GM19438 (cell line): ENCODE results near the gene COX19.

Experiments used
- ATAC-seq: cut with Tn5 transposase; IDR thresholded peaks from one replicate; pipeline ENCODE4 v1.9.1; 2021; ENCODE audit warnings: low read depth; ENCODE audit not compliant: unreplicated experiment

The COX19 gene, protein sequence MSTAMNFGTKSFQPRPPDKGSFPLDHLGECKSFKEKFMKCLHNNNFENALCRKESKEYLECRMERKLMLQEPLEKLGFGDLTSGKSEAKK

DNA sequence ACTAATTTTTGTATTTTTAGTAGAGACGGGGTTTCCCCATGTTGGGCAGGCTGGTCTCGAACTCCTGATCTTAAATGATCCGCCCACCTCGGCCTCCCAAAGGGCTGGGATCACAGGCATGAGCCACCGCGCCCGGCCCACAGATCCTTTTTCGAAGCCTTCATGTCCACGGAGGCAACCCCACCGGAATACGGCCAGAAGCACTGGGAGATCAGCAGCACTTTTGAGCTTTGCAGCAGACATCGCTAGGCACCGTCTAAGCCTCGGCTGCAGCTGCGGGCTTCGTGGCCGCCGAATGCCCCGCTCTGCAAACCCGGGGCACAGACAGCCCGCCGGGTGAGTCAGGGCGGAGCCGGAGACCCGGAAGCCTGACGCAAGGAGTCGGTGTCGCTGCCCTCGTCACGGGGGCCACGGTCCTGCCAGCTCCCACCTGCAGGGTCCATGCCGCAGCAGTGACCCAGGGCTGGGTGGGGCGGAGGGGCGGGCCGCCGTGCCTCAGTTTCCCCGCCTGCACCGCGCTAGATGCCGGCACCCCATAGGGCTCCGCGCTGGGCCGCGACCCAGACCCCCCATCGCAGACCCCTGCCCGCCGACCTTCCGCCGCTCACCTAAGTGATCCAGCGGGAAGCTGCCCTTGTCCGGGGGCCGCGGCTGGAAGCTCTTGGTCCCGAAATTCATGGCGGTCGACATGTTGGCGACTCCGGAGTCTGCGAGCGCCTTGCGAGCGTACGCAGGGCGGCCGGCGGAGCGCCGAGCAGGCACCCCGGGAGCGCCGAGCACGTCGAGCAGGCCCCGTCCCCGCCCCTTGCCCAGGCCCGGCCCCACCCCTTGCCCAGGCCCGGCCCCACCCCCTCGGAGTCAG lies at the start of gene COX19:
Gene COX19, minus strand, starts transcription at position 730 of the 862 bp plus-strand sequence. Its CDS starts 40 bp downstream, at position 690.
- ATAC-seq, result peak; percentile 71

- ATAC-seq, result peak; percentile 66
Observed at GRCh38 chr7:1024331-1024841, 49.0 kb upstream of the COX19 start.

GRCh38 chr7:1022801-1023465 lies 47.6 kb upstream of the COX19 start:
- ATAC-seq, result no peak

DNA sequence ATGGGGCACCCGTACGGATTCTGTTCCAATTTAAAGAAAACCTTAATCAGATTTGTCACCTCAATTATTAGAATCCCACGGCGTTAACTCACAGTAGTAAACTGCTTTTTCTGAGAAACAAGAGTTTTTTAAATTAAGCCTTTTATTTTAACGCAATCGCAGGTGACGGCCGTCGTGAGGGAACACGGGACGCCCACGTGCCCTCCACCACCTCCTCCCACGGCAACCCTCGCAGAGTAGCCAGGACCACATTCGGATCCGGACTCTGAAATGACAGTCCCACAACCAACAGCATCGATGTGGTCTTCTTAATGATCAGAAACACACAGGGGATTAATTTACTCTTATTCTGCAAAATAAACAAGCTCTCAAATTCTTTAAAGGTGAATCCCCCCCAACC lies 47.0 kb upstream of the COX19 start:
- ATAC-seq, result no peak

- no peak for ATAC-seq
Observed at GRCh38 chr7:1021931-1022330, 46.6 kb upstream of the COX19 start.

DNA sequence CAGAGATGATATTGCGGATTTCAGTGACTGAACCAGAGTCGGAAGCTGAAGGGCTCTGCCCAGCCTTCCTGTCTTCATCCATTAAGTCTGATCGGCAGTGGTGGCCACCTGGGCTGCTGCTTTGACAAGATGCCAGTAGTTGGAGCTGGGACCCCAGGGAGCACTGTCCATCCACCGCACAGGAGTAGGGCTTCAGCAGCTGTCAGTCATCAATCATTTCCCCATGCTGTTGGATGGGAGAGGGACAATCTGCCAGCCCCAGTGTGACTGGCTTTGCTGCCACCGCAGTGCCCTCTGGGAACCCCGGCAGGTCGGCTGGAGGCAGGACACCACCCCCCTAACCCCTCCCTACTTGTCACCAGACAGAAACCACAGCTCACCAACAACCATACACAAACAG lies 46.0 kb upstream of the COX19 start:
- no peak for ATAC-seq

DNA sequence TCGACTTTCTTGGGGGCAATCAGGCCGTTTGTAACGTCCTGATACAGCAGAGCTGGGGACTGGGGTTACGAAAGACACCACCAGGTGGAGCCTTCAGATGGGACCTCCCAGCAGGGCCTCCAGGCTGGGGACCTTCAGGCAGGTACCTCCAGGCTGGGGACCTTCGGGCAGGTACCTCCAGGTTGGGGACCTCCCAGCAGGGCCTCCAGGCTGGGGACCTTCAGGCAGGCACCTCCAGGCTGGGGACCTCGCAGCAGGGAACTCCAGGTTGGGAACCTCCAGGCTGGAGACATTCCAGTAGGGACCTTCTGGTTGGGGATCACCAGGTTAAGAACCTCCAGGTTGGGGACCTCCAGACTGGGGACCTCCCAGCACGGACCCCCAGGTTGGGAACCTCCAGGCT lies 45.5 kb upstream of the COX19 start:
- ATAC-seq, result no peak

- no peak for ATAC-seq
Observed at GRCh38 chr7:1019789-1020610, 44.7 kb upstream of the COX19 start.

GRCh38 chr7:1019255-1019785 lies 44.0 kb upstream of the COX19 start:
- no peak for ATAC-seq

GRCh38 chr7:1018334-1018695 lies 43.0 kb upstream of the COX19 start:
- ATAC-seq, result no peak

DNA sequence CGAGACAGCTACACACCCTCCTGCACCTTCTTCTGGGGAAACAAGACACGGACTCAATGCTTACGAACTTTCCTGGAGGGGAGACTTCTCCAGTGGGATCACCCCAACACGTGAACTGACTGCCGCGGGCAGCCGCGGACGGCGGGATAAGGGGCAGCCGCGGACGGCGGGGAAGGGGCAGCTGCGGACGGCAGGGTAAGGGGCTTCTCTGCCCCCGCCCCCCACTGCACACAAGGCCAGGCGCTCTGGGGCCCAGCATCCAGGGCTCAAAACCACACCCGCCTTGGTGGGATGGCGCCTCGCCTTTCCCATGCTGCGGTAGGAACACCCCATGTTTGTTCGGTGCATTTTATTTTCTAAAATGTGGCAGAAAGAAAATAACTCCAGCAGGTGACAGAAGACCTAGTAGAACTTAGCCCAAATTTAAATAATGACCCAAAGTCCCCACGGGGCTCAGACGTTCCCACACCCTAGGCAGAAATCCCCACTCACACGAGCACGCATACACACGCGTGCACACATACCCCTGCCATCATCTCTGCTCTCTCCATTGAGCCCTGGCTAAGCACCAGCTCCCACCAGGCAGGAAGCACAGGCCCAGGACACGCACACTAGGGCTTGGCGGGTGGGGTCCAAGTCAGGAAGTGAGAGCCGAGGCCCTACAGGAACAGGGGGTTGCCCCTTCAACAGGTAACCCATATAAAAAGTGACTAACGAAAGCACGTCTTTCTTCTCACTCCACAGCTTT lies 42.4 kb upstream of the COX19 start:
- no peak for ATAC-seq

DNA sequence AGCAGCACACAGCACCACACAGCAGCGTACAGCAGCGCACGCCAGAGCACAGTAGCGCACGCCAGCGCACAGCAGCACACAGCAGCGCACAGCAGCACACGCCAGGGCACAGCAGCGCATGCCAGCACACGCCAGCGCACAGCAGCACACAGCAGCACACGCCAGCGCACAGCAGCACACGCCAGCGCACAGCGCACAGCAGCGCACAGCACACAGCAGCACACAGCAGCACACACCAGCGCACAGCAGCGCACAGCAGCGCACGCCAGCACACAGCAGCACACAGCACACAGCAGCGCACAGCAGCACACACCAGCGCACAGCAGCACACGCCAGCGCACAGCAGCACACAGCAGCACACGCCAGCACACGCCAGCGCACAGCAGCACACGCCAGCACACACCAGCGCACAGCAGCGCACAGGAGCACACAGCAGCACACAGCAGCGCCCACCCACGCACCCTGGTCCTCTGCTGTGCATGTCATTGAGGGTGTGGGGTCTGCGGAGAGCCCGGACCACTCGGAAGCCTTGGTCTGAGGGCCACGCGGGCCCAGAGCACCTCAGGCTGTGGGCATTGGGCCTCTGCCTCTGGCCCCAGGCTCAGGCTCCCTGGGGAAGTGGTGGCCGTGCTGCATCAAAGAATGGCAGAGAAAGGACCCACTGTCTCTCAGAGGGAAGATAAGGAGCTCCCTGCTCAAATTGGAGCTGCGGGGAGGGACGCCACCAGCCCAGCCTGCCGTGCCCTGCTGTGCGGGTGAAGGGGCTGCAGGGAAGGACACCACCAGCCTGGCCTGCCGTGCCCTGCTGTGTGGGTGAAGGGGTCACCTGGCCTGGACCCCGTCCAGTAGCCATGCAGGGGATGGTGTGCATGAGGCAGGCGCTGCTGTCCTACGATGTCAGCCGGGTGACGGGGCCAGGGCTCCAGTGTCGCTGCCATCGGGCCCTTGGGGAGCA lies 41.5 kb upstream of the COX19 start:
- no peak for ATAC-seq

DNA sequence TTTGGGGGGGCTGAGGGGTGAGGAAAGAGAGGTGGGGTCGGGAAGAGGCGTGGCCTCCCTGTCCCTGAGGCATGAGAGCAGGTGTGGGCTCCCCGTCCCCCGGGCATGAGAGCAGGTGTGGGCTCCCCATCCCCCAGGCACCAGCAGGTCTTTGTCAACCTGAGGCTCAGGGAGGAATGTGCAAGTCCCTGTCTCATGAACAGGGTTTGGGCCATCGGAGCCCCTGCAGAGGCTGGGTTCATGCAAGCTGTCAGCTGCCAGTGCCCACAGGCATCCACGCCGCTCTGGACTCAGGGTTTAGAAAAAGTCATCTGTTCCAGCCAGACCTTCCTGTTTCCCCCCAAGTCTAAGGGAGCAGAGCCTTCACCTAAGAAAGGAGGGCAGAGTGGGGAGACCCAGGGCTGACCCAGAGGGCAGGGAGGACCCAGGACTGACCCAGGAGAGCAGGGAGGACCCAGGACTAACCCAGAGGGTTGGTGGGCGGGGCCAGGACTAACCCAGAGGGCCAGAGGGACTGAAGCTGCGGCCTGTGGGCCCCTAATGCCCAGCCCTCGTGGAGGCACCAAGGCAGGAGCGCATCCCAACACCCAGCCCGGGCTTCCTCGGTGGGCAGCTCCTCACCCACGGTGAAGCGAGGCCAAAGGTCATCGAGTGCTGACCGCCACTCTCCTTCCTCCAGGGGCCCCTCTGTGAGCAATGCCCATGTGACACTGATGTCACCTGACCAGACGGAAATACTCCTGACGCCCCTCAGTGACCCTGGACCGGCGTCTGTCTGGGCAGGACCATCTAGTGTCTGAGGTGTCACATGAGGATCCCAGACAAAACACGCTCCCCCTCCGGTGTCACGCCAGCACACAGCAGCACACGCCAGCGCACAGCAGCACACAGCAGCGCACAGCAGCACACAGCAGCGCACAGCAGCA lies 40.1 kb upstream of the COX19 start:
- no peak for ATAC-seq

DNA sequence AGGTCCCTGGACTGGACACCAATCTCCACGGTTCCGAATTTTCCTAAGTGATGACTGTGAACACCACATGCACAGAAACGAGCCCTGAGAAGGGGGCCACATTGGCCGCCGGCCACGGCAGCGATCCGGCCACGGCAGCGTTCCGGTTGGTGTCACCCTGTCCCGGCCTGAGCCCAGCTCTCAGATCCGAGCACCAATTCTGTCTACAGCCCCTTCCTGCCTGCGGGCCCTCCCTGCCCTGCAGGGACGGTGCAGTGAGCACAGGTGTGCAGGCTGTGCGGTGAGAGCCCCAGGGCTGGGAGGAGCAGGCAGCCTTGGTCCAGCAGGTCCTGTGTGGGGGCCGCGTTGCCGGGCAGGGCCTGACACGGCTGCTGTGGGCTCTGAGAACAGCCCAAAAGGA lies 39.3 kb upstream of the COX19 start:
- no peak for ATAC-seq

GRCh38 chr7:1013581-1013980 lies 38.2 kb upstream of the COX19 start:
- ATAC-seq, result no peak

- no peak for ATAC-seq
Observed at GRCh38 chr7:1012716-1013095, 37.4 kb upstream of the COX19 start.

DNA sequence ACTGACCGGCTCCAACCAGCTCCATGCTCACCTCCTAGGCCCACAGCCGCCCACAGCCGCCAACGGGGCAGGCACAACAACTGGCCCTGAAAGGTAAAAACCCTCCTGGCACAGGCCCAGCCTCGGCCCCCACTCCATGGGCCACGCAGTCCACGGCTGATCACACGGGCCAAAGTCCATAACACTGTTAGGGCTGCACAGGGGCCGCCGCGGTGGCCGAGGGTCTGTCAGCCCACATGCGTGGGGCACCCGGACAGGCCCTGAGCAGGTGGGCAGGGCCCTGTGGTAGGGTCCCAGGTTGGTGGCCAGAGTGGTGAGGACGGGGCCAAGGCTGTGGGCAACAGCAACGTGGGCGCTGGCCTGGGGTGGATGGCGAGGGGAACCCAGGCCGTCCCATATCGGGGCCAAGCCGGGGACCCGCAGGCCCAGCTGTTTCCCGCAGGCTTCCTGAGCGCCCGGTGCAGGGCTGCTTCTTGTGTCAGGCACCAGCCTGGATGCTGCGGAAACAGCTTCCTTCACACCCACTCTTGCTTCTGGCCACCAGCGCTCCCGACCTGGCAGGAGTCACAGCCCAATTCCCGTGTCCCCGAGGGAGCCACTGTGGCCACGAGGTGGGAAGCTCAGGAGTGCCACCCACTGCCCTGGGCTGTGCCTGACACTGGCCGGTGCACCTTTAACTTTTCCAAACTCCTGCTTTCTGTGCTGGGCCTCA lies 36.8 kb upstream of the COX19 start:
- no peak for ATAC-seq
